AG09309 (cell line): Measurements from ENCODE around the gene PLEKHM3.
A peak's percentile ranks its signal among the peaks of the same experiment; 100 is the strongest.

ENCODE experiments used
- DNase-seq: peaks from one replicate; pipeline ENCODE4 v3.0.0-alpha.2; 2010; ENCODE audit warnings: low read depth
- H3K4me3 ChIP-seq: 2 replicates; pipeline ENCODE4 v1.5.1; 2011; ENCODE audit warnings: mild to moderate bottlenecking, low read depth, low read length, moderate library complexity; ENCODE audit not compliant: control insufficient read depth
- TF ChIP-seq, protein P1 (sequence below): IDR thresholded peaks from 2 replicates; pipeline ENCODE4 v1.5.1; 2011; ENCODE audit warnings: mild to moderate bottlenecking, low read depth, low read length, inconsistent platforms; ENCODE audit not compliant: insufficient read depth, control insufficient read depth; ENCODE audit errors: missing control alignments

The PLEKHM3 gene

GRCh38 chr2:208065476-208065875 lies 40.1 kb upstream of the PLEKHM3 start:
- no peak for DNase-seq
- TF ChIP-seq, protein P1, sequence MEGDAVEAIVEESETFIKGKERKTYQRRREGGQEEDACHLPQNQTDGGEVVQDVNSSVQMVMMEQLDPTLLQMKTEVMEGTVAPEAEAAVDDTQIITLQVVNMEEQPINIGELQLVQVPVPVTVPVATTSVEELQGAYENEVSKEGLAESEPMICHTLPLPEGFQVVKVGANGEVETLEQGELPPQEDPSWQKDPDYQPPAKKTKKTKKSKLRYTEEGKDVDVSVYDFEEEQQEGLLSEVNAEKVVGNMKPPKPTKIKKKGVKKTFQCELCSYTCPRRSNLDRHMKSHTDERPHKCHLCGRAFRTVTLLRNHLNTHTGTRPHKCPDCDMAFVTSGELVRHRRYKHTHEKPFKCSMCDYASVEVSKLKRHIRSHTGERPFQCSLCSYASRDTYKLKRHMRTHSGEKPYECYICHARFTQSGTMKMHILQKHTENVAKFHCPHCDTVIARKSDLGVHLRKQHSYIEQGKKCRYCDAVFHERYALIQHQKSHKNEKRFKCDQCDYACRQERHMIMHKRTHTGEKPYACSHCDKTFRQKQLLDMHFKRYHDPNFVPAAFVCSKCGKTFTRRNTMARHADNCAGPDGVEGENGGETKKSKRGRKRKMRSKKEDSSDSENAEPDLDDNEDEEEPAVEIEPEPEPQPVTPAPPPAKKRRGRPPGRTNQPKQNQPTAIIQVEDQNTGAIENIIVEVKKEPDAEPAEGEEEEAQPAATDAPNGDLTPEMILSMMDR, result no peak
- H3K4me3 ChIP-seq, result no peak overlapping the region

DNA sequence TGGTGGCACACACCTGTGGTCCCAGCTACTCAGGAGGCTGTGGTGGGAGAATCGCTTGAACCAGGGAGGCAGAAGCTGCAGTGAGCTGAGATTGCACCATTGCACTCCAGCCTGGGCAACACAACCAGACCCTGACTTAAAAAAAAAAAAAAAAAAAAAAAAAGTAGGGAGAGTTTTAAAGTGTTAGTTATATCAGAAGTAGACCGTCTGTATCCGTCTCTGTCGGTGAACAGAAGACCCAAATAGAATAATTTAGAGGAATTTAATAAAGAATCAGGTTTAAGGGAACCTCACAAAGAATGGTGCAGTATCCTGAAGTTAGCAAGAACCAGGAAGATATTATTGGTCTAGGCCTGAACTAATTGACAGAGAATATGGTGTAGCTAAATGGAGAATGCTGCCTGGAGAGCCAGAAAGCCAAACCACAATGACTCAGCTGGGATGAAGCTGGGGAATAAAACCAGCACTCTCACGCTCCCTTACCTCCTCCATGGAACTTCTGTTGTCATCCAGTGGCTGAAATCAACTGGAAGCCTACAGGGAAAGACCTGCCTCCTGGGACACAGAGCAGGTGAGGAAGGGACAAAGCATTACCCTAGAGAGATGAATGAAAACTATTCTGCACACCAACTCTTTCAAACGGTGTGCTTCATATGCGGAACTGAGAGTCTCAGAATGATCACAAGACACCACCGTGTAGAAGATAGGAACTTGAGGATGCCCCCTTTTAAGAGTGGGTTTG lies 39.1 kb upstream of the PLEKHM3 start:
- TF ChIP-seq, protein P1, result no peak
- peak; percentile 89 for DNase-seq
- H3K4me3 ChIP-seq, result no peak overlapping the region

DNA sequence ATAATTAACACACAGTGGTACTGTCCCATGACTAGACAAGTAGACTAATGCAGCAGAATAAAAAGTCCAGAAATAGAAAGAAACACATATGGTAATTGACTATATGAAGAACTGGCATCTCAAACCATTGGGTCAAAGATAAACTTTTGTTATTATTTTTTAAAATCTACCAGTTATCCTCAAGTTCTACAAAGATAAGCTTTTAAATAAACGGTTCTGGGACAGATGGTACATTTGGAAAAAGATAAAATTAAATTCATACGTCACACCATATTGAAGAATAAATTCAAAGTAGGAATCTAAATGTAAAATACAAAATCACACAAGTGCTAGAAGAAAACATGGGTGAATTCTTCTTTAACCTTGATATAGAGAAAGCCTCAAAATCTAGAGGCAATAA lies 37.6 kb upstream of the PLEKHM3 start:
- DNase-seq, result no peak
- H3K4me3 ChIP-seq, result no peak overlapping the region
- TF ChIP-seq, protein P1, result no peak

GRCh38 chr2:208062113-208062512 lies 36.8 kb upstream of the PLEKHM3 start:
- H3K4me3 ChIP-seq, result no peak overlapping the region
- TF ChIP-seq, protein P1, result peak; percentile 46
- no peak for DNase-seq

- TF ChIP-seq, protein P1, result no peak
- H3K4me3 ChIP-seq, result no peak overlapping the region
- DNase-seq, result no peak
These were observed 31.8 kb upstream of the PLEKHM3 start for GRCh38 chr2:208057108-208057507.

DNA sequence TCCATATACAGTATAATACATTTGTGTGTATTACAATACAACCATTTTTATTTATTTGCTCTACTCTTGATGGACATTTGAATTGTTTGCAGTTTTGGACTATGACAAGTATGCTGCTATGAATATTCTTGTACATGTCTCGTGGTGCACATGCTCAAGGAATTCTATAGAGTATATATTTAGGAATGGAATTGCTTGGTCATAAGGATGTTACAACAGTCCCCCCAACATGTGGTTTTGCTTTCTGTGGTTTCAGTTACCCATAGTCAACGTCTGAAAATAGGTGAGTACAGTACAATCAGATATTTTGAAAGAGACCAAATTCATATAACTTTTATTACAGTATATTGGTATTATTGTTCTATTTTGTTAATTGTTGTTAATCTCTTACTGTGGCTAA lies 24.1 kb upstream of the PLEKHM3 start:
- TF ChIP-seq, protein P1, result no peak
- DNase-seq, result no peak
- H3K4me3 ChIP-seq, result no peak overlapping the region

DNA sequence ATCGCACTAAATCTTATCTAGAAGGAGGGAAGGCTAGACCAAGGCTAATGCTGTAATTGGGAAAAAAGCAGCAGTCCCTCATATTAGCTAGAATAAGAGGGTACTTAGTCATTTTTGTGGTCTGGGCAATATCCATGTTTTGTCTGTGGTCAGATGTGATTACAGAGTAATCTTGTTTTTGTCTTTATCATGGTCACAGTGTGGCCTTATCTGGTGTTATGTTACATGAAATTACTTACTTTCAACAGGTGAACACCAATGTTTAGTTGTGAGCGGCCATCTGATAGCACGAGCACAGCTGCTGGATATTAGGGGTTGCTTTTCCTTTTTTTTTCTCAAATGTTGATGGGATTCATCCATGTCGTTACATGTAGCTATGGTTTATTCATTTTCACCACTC lies 23.7 kb upstream of the PLEKHM3 start:
- TF ChIP-seq, protein P1, result no peak
- no peak for DNase-seq
- no peak overlapping the region for H3K4me3 ChIP-seq
